K562 (cell line): ENCODE data around the gene FRMD3. TPM values are rescaled to one million over a fixed set of nuclear protein-coding genes. Genes with fewer than 3 reads are reported as not detected.

ENCODE experiments used
- ATAC-seq: fragments of 200-7000 bp; cut with Tn5 transposase; 3 replicates; pipeline ENCODE4 v1.9.1; 2020; ENCODE audit warnings: moderate library complexity
- BruUV-seq: library from RNA; stranded (reverse); fragments of 400-500 nt; replicated peaks from 2 replicates; lab custom pipeline; 2021; lab: Mats Ljungman, UMichigan
- CTCF ChIA-PET: fragments of 300-600 bp; formaldehyde crosslinking; extraction: SDS; loops from one replicate; lab custom pipeline; 2021; ENCODE audit warnings: low intra/inter-chr PET ratio; lab: Yijun Ruan, JAX
- POLR2A ChIA-PET: fragments of 300-600, 350-650 bp; sonication (Branson Sonifier 250); formaldehyde crosslinking; extraction: SDS; loops from one replicate; lab custom pipeline; 2021; ENCODE audit warnings: antibody characterized with exemption, inconsistent platforms; lab: Yijun Ruan, JAX
- DNase-seq, 4 experiments: peaks; one replicate each; pipeline versions ENCODE4 v3.0.0 to v3.0.0-alpha.2; 2011 to 2018; ENCODE audit warnings: low spot score in 3 of 4, mixed read lengths in 3 of 4; ENCODE audit errors: extremely low read depth in 1 of 4
- FAIRE-seq: peaks from 2 replicates; lab custom pipeline; 2011; peaks lifted over from hg19 to GRCh38; lab: Jason Lieb, UNC
- H2AFZ ChIP-seq: 2 replicates; pipeline ENCODE4 v1.6.0; 2011; ENCODE audit warnings: low read depth, low read length, control low read depth, inconsistent platforms
- H3K27ac ChIP-seq: fragments of 200-600 bp; 3 replicates; pipeline ENCODE4 v1.8.0; 2011; ENCODE audit warnings: low read depth, mild to moderate bottlenecking, control low read depth, inconsistent platforms, low read length, moderate library complexity, mixed read lengths; ENCODE audit errors: extremely low read depth
- H3K27me3 ChIP-seq, 2 experiments: fragments of 300-600 bp in 1 of 2; 2 replicates in 1 of 2; 3 replicates in 1 of 2; pipeline versions ENCODE4 v1.6.0 to v1.8.0; 2011; ENCODE audit warnings: inconsistent platforms in 2 of 2, low read length in 2 of 2, mild to moderate bottlenecking in 1 of 2, mixed read lengths in 1 of 2, moderate library complexity in 1 of 2; ENCODE audit not compliant: control insufficient read depth in 2 of 2, insufficient read depth in 2 of 2
- H3K36me3 ChIP-seq: fragments of 300-600 bp; 3 replicates; pipeline ENCODE4 v1.8.0; 2011; ENCODE audit warnings: mild to moderate bottlenecking, low read length, inconsistent platforms; ENCODE audit not compliant: control insufficient read depth, insufficient read depth
- H3K4me1 ChIP-seq, 2 experiments: fragments of 200-600 bp in 1 of 2; replicated peaks in 1 of 2; 2 replicates in 1 of 2; 3 replicates in 1 of 2; pipeline versions ENCODE4 v1.5.1 to v1.8.0; 2011; ENCODE audit warnings: inconsistent platforms in 2 of 2, low read length in 2 of 2, mild to moderate bottlenecking in 1 of 2, mixed read lengths in 1 of 2, moderate library complexity in 1 of 2; ENCODE audit not compliant: control insufficient read depth in 2 of 2, insufficient read depth in 2 of 2
- H3K4me2 ChIP-seq: 2 replicates; pipeline ENCODE4 v1.6.1; 2011; ENCODE audit warnings: low read length, control low read depth, inconsistent platforms, mixed read lengths; ENCODE audit not compliant: insufficient read depth
- H3K4me3 ChIP-seq: fragments of 200-600 bp; sonication (generic), shearing (Covaris generic); 2 replicates; pipeline ENCODE4 v1.5.1; 2016; ENCODE audit warnings: control low read depth, inconsistent platforms
- H3K79me2 ChIP-seq: fragments of 200-600 bp; 3 replicates; pipeline ENCODE4 v1.8.0; 2011; ENCODE audit warnings: low read length, inconsistent platforms; ENCODE audit not compliant: control insufficient read depth, insufficient read depth
- H3K9ac ChIP-seq, 2 experiments: 2 replicates each; pipeline versions ENCODE4 v1.6.0 to v1.6.1; 2011; ENCODE audit warnings: low read depth in 2 of 2, low read length in 2 of 2, control low read depth in 1 of 2, inconsistent platforms in 1 of 2, mild to moderate bottlenecking in 1 of 2, mixed read lengths in 1 of 2; ENCODE audit not compliant: insufficient read depth in 1 of 2
- H3K9me1 ChIP-seq: one replicate; pipeline ENCODE4 v1.6.0; 2011; ENCODE audit warnings: inconsistent platforms, mild to moderate bottlenecking, low read length, moderate library complexity; ENCODE audit not compliant: control insufficient read depth, insufficient read depth
- H3K9me3 ChIP-seq: replicated peaks from 2 replicates; pipeline ENCODE4 v1.5.1; 2011; ENCODE audit warnings: low read depth, low read length, inconsistent platforms; ENCODE audit not compliant: control insufficient read depth, insufficient read depth
- H4K20me1 ChIP-seq: replicated peaks from 2 replicates; pipeline ENCODE4 v1.6.1; 2011; ENCODE audit warnings: low read length, inconsistent platforms, mixed read lengths; ENCODE audit not compliant: control insufficient read depth, insufficient read depth
- BMI1 ChIP-seq: fragments of 150-350 bp; IDR thresholded peaks from 2 replicates; pipeline ENCODE4 v1.6.1; 2014; ENCODE audit warnings: low read length
- CHD2 ChIP-seq: IDR thresholded peaks from 2 replicates; pipeline ENCODE4 v1.6.1; 2011; ENCODE audit warnings: low read depth, low read length
- HDGF ChIP-seq: fragments of 450-650 bp; IDR thresholded peaks from 2 replicates; pipeline ENCODE4 v1.6.1; 2016
- IFI16 ChIP-seq: fragments of 250-450 bp; sonication (Bioruptor Pico); IDR thresholded peaks from 2 replicates; pipeline ENCODE4 v2.1.2; 2022; ENCODE audit warnings: mild to moderate bottlenecking, inconsistent platforms
- MLX ChIP-seq, 2 experiments: fragments of 450-650 bp in 1 of 2; sonication (generic) in 1 of 2; formaldehyde crosslinking; conservative IDR thresholded peaks; 2 replicates each; pipeline versions ENCODE4 v1.4.0 to v1.8.1; 2020 to 2022; ENCODE audit warnings: mild to moderate bottlenecking in 1 of 2, missing genetic modification reagents in 1 of 2
- NFATC3 ChIP-seq: fragments of 450-650 bp; IDR thresholded peaks from 2 replicates; pipeline ENCODE4 v1.6.1; 2017; ENCODE audit warnings: mild to moderate bottlenecking
- NR2C2 ChIP-seq, 2 experiments: fragments of 200-800 bp in 1 of 2; sonication (Bioruptor generic) in 1 of 2; sonication (generic) in 1 of 2; formaldehyde crosslinking in 1 of 2; IDR thresholded peaks; 2 replicates each; pipeline versions ENCODE4 v1.6.1 to v1.8.0; 2016 to 2022; ENCODE audit warnings: mild to moderate bottlenecking in 1 of 2, missing compliant biosample characterization in 1 of 2, missing genetic modification characterization in 1 of 2, missing genetic modification reagents in 1 of 2
- NRF1 ChIP-seq, 2 experiments: fragments of 450-650 bp; IDR thresholded peaks in 1 of 2; conservative IDR thresholded peaks in 1 of 2; 2 replicates each; pipeline ENCODE4 v1.6.1; 2014; ENCODE audit warnings: mild to moderate bottlenecking in 2 of 2
- TBP ChIP-seq: optimal IDR thresholded peaks from 2 replicates; pipeline ENCODE3; 2011; ENCODE audit warnings: low read depth, low read length, improper control_type of control experiment
- TCF3 ChIP-seq: sonication (generic); formaldehyde crosslinking; IDR thresholded peaks from 2 replicates; pipeline ENCODE4 v1.4.0; 2020; ENCODE audit warnings: mild to moderate bottlenecking, missing genetic modification reagents
- ZC3H8 ChIP-seq: fragments of 450-650 bp; IDR thresholded peaks from 2 replicates; pipeline ENCODE4 v1.6.1; 2017
- ZNF655 ChIP-seq: fragments of 250-450 bp; sonication (Bioruptor Pico); IDR thresholded peaks from 2 replicates; pipeline ENCODE4 v1.5.0; 2021
- WGBS: fragments of 100-300 bp; shearing (Covaris generic); methylation state at CpG from one replicate; pipeline ENCODE4 v1.1.6; 2016; ENCODE audit warnings: low coverage, mixed read lengths; ENCODE audit not compliant: insufficient coverage; ENCODE audit errors: missing lambda C conversion rate; 5-methylcytosine and 5-hydroxymethylcytosine counted together
- in situ Hi-C: fragments of 300-500 bp; cut with MboI; formaldehyde crosslinking; loops from 4 replicates; pipeline ENCODE4 v1.15.0; 2018; ENCODE audit warnings: inconsistent platforms, mixed read lengths
- intact Hi-C: fragments of 100-400 bp; cut with micrococcal nuclease; formaldehyde crosslinking; loops from 2 replicates; pipeline ENCODE4 v1.14.2; 2022
- polyA plus RNA-seq, 8 experiments: library from polyadenylated mRNA; depleted of rRNA in 4 of 8; stranded (reverse) in 5 of 8; unstranded in 3 of 8; fragments of >200 nt; fragmentation: Nextera tagmentation in 2 of 8; fragmentation: Illumina TruSeq in 1 of 8; extraction: Ambion mirVana in 2 of 8; extraction: Trizol in 1 of 8; gene quantifications; 2 replicates each; pipeline versions ENCODE4 v1.2.1 to v1.2.3, GENCODE V29; 2011 to 2014; ENCODE audit warnings: inconsistent platforms in 1 of 8, missing spikeins in 1 of 8
- total RNA-seq, 7 experiments: library from RNA; depleted of rRNA in 6 of 7; stranded (reverse); fragments of >200 nt in 6 of 7; fragmentation: Illumina TruSeq in 2 of 7; extraction: Trizol in 2 of 7; gene quantifications; 2 replicates each; pipeline versions ENCODE4 v1.2.1 to v1.2.3, GENCODE V29; 2011 to 2021; ENCODE audit warnings: low replicate concordance in 1 of 7
- TF ChIP-seq, protein P1 (sequence below), 2 experiments: IDR thresholded peaks in 1 of 2; conservative IDR thresholded peaks in 1 of 2; 2 replicates each; pipeline ENCODE4 v1.6.1; 2016; ENCODE audit warnings: low read depth in 2 of 2, mild to moderate bottlenecking in 1 of 2, missing compliant biosample characterization in 1 of 2, missing genetic modification characterization in 1 of 2, moderate library complexity in 1 of 2
- TF ChIP-seq, protein P2 (sequence below): fragments of 250-450 bp; sonication (Bioruptor Pico); IDR thresholded peaks from 2 replicates; pipeline ENCODE4 v1.4.0; 2020; ENCODE audit warnings: mild to moderate bottlenecking, moderate library complexity, borderline replicate concordance

Gene FRMD3
- total and polyA plus RNA-seq, 9 of the 15 experiments (the other 6 are each of a cell fraction or from before 2014, with no cell fraction given), result 0.09 to 0.51 (median 0.21) TPM

DNA sequence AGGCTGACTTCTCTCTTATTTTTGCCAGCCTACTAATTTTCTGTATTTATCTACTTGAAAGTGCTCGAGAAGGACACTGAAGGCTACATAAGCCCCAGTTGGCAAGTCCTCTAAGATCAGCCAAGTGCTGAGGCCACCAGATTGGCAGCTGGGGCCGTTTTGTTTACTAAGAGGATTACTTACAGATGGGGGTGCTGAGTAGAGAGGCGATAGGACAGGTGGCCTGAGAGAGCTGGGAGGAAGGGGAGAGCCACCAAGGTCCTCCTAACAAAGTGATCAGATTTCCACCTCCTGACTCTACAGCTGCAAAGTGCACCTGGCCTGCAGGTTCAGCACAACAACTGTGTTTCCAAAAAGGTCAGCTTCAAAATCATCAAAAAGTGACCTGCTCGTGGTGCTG is 32.9 kb downstream of the FRMD3 start:
- FAIRE-seq, result no peak
- H3K9me3 ChIP-seq, result no peaks in the 10 kb centered on the region
- intact Hi-C loops, result no loop called here
- H3K4me2 ChIP-seq, result no peak overlapping the region
- H3K4me3 ChIP-seq, result no peak overlapping the region
- POLR2A ChIA-PET, result interaction anchor here (0.6 kb wide), 1 partner anchor 33 kb away, joined by 3 read pairs; no protein-coding TSS in a partner anchor
- H3K36me3 ChIP-seq, result no peaks in the 10 kb centered on the region
- CTCF ChIA-PET, result no interaction called here
- H3K9ac ChIP-seq, result no peak overlapping the region
- no peak overlapping the region for H3K27ac ChIP-seq
- H2AFZ ChIP-seq, result no peak overlapping the region
- in situ Hi-C loops, result no loop called here
- H3K9me1 ChIP-seq, result no peaks in the 10 kb centered on the region
- no peak for ATAC-seq
- H3K27me3 ChIP-seq, result no peaks in the 10 kb centered on the region
- H3K4me1 ChIP-seq, result no peaks in the 10 kb centered on the region
- no peaks in the 10 kb centered on the region for H4K20me1 ChIP-seq
- no peaks in the 10 kb centered on the region for H3K79me2 ChIP-seq
- WGBS, result 0% methylated on average over 3 of the region's 4 CpGs
- no peak for DNase-seq
- BruUV-seq, result no TSS peak
- TF ChIP-seq HDGF (no peak), TBP (no peak), IFI16 (CRISPR knock-in tag) (no peak), MLX (CRISPR knock-in tag; conservative IDR thresholded peaks at IDR 0.05) (no peak), CHD2 (no peak), ZNF655 (CRISPR knock-in tag) (no peak), ZC3H8 (no peak), TCF3 (CRISPR knock-in tag) (no peak), BMI1 (no peak), NR2C2 (CRISPR knock-in tag; IDR thresholded peaks at IDR 0.05) (no peak), NR2C2 (tag; IDR thresholded peaks at IDR 0.05) (no peak), NRF1 (conservative IDR thresholded peaks at IDR 0.05 in 1 of 2, IDR thresholded peaks at IDR 0.05 in 1 of 2) (no peak), NFATC3 (no peak)
- TF ChIP-seq, protein P1, sequence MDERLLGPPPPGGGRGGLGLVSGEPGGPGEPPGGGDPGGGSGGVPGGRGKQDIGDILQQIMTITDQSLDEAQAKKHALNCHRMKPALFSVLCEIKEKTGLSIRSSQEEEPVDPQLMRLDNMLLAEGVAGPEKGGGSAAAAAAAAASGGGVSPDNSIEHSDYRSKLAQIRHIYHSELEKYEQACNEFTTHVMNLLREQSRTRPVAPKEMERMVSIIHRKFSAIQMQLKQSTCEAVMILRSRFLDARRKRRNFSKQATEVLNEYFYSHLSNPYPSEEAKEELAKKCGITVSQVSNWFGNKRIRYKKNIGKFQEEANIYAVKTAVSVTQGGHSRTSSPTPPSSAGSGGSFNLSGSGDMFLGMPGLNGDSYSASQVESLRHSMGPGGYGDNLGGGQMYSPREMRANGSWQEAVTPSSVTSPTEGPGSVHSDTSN (CRISPR knock-in tag; IDR thresholded peaks at IDR 0.05; ENCODE audit: low read depth), result no peak
- TF ChIP-seq, protein P1 (tag; conservative IDR thresholded peaks at IDR 0.05; ENCODE audit: low read depth), result no peak
- TF ChIP-seq, protein P2, sequence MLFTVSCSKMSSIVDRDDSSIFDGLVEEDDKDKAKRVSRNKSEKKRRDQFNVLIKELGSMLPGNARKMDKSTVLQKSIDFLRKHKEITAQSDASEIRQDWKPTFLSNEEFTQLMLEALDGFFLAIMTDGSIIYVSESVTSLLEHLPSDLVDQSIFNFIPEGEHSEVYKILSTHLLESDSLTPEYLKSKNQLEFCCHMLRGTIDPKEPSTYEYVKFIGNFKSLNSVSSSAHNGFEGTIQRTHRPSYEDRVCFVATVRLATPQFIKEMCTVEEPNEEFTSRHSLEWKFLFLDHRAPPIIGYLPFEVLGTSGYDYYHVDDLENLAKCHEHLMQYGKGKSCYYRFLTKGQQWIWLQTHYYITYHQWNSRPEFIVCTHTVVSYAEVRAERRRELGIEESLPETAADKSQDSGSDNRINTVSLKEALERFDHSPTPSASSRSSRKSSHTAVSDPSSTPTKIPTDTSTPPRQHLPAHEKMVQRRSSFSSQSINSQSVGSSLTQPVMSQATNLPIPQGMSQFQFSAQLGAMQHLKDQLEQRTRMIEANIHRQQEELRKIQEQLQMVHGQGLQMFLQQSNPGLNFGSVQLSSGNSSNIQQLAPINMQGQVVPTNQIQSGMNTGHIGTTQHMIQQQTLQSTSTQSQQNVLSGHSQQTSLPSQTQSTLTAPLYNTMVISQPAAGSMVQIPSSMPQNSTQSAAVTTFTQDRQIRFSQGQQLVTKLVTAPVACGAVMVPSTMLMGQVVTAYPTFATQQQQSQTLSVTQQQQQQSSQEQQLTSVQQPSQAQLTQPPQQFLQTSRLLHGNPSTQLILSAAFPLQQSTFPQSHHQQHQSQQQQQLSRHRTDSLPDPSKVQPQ, result no peak
